Dendritic cell treated with granulocyte-macrophage colony-stimulating factor and Interleukin-4, amounts not matched to agents 40 ng/mL and 50 ng/mL, for 4 days (primary cell): Measurements from ENCODE around the gene LAG3.

Experiments used
- H3K27ac Mint-ChIP-seq: one replicate; pipeline ENCODE4 v1.8.0; 2022; ENCODE audit warnings: mild to moderate bottlenecking, mixed read lengths
- H3K27me3 Mint-ChIP-seq: one replicate; pipeline ENCODE4 v1.8.0; 2022; ENCODE audit warnings: mild to moderate bottlenecking, mixed read lengths
- H3K36me3 Mint-ChIP-seq: one replicate; pipeline ENCODE4 v1.8.0; 2022; ENCODE audit warnings: low read depth, mixed read lengths
- H3K4me1 Mint-ChIP-seq: one replicate; pipeline ENCODE4 v1.8.0; 2022; ENCODE audit warnings: low read depth, mixed read lengths
- H3K4me3 Mint-ChIP-seq: one replicate; pipeline ENCODE4 v1.8.0; 2022; ENCODE audit warnings: mild to moderate bottlenecking, moderate library complexity, mixed read lengths
- H3K9me3 Mint-ChIP-seq: one replicate; pipeline ENCODE4 v1.8.0; 2022; ENCODE audit warnings: mixed read lengths
- intact Hi-C: fragments of 100-400 bp; cut with micrococcal nuclease; formaldehyde crosslinking; loops from one replicate; pipeline ENCODE4 v1.15.0; 2022

Gene LAG3

GRCh38 chr12:6763380-6763779 lies 8.9 kb upstream of the LAG3 start:
- H3K27me3 Mint-ChIP-seq, result peaks cover 47% of the 10 kb centered on the region
- peaks cover 45% of the 10 kb centered on the region for H3K4me1 Mint-ChIP-seq
- no peak overlapping the region for H3K4me3 Mint-ChIP-seq
- H3K27ac Mint-ChIP-seq, result no peak overlapping the region
- no peaks in the 10 kb centered on the region for H3K9me3 Mint-ChIP-seq
- peaks cover 14% of the 10 kb centered on the region for H3K36me3 Mint-ChIP-seq
- intact Hi-C loops, result no loop called here

DNA sequence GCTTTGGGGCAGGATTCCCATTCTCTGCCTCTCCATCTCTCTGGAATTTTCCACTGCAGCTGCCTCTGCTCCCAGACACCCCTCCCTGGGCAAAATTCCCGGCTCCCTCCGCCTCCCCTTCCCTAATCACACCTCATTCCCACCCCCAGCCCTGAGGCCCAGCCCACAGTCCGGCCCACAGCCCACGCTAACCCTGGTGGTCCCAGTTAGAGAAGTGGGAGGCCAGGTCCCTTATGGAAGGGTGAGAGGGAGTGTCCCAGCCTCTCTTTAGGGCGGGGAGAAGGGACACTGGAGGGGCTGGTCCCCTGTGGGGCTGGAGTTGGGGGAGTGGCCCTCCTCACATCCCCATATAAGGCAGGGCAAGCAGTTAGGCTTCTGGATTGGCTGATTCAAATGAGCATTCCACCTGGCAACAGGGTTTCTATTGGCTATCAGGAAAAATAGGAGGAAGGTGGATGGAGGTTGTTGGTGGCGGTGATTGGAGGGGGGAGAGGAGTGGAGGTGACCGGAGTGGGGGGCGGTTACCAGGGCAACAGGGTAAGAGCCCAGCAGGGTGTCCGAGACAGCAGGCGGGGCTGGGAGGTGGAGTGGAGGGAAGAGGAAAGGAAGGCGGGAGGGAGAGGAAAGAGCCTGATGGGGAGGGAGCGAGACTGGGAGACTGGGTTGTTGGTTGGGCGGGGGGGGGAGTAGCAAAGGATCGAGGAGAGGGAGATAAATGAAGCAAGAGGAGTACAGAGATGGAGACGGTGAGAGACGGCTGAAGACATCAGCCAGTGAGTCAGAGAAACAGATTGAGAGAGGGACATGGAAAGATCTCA lies 8.1 kb upstream of the LAG3 start:
- Mint-ChIP-seq H3K36me3 (peaks cover 15% of the 10 kb centered on the region), H3K9me3 (no peaks in the 10 kb centered on the region), H3K4me3 (peak overlapping the region; percentile 57), H3K27me3 (peaks cover 52% of the 10 kb centered on the region), H3K4me1 (peaks cover 48% of the 10 kb centered on the region), H3K27ac (peak overlapping the region; percentile 16)
- intact Hi-C loops, result loop anchor here (1.0 kb wide), 1 partner anchor 10 kb away; no protein-coding TSS in a partner anchor

GRCh38 chr12:6765048-6765633 lies 7.2 kb upstream of the LAG3 start:
- Mint-ChIP-seq H3K4me3 (peak overlapping the region; percentile 14), H3K27me3 (peaks cover 53% of the 10 kb centered on the region), H3K27ac (peak overlapping the region; percentile 16), H3K36me3 (peaks cover 24% of the 10 kb centered on the region), H3K9me3 (no peaks in the 10 kb centered on the region), H3K4me1 (peaks cover 57% of the 10 kb centered on the region)
- intact Hi-C loops, result no loop called here

DNA sequence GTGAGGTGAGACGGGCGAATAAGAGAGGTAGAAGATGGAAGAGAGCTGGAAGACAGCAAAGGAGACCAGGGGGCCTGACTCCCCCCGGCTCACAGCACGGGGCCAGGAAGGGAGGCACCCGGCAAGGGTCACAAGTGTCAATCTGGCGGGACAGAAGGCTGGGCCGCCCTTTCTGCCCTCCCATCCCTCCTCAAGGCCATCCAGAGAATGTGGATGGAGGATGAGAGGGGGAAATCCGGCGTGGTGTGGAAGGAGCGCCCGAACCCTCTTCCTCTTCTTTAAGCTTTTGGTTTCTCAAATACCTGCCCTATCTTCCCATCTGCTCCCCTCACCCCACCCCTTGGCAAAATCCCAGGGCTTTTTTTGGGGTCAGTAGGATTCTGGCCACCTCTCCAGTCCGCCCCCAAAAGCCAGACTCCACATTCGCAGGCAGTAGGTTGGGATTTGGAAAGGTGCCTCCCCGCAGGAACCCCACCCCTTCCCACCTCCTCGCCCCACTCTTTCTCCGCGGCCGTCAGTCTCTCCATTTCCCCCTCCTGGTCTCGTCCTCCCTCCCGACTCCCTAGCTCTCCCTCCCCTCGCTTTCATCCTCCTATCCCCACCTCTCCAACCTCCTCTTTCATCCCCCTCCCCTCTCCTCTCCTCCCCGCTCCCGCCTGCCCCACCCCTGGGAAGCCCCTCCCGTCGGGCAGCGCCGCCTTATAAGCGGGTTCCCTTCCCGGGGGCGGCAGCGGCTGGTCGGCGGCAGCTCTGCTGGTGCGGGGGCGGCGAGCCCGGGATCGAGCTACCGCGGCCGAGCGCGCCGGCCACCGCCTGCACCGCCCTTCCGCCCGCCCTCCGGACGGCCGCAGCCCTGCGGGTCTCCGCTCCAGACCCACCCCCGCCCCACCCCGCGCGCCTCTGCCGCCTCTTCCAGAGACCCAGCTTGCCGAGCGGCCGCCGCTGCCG lies 6.4 kb upstream of the LAG3 start, which contains the start of gene PTMS:
TSS of gene PTMS (plus strand) at position 730 of the 948 bp plus-strand sequence. CDS start 343 bp downstream, outside the sequence.
- H3K36me3 Mint-ChIP-seq, result peaks cover 32% of the 10 kb centered on the region
- H3K27me3 Mint-ChIP-seq, result peaks cover 58% of the 10 kb centered on the region
- H3K27ac Mint-ChIP-seq, result peak within 1 kb of the TSS; percentile 87

DNA sequence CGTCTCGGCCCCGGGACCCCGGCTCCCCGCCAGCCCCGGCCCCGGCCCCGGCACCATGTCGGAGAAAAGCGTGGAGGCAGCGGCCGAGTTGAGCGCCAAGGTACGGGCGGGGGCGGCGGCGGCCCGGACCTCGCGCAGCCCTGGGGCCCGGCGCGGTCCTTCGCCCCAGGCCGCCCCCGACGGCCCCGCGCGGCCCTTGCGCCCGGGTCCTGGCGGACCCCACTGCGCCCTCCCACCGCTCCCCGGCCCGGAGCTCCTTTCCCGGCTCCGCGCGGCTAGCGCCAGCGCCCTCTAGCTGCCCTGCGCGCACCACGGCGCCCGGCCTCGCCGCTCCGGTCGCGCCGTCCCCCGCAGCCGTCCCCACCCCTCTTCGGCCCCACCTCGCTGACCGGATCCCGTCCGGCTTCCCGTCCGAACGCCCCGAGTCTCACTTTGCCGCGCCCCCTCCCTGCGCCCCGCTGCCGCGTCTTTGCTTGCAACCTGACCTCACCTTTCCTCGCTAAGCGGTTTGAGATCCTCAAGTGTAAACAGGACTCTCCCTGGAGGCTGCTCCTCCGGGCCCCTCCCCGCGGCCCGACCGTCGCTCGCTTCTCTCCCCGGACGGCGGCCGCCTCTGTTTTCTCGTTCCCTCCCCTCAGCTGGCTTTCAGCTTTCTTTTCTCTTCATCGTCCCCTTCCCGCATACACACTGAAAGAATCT lies 5.5 kb upstream of the LAG3 start:
- peak overlapping the region; percentile 87 for H3K27ac Mint-ChIP-seq
- H3K36me3 Mint-ChIP-seq, result peaks cover 35% of the 10 kb centered on the region
- no peaks in the 10 kb centered on the region for H3K9me3 Mint-ChIP-seq
- H3K27me3 Mint-ChIP-seq, result peaks cover 54% of the 10 kb centered on the region
- H3K4me3 Mint-ChIP-seq, result peak overlapping the region; percentile 89
- peaks cover 73% of the 10 kb centered on the region for H3K4me1 Mint-ChIP-seq
- intact Hi-C loops, result no loop called here

More for the DNA sequence above, 6.4 kb upstream of the LAG3 start, which contains the start of gene PTMS:
- H3K4me3 Mint-ChIP-seq, result peak within 1 kb of the TSS; percentile 89
- intact Hi-C loops, result no loop called here
- no peaks in the 10 kb centered on the region for H3K9me3 Mint-ChIP-seq
- H3K4me1 Mint-ChIP-seq, result peaks cover 65% of the 10 kb centered on the region

DNA sequence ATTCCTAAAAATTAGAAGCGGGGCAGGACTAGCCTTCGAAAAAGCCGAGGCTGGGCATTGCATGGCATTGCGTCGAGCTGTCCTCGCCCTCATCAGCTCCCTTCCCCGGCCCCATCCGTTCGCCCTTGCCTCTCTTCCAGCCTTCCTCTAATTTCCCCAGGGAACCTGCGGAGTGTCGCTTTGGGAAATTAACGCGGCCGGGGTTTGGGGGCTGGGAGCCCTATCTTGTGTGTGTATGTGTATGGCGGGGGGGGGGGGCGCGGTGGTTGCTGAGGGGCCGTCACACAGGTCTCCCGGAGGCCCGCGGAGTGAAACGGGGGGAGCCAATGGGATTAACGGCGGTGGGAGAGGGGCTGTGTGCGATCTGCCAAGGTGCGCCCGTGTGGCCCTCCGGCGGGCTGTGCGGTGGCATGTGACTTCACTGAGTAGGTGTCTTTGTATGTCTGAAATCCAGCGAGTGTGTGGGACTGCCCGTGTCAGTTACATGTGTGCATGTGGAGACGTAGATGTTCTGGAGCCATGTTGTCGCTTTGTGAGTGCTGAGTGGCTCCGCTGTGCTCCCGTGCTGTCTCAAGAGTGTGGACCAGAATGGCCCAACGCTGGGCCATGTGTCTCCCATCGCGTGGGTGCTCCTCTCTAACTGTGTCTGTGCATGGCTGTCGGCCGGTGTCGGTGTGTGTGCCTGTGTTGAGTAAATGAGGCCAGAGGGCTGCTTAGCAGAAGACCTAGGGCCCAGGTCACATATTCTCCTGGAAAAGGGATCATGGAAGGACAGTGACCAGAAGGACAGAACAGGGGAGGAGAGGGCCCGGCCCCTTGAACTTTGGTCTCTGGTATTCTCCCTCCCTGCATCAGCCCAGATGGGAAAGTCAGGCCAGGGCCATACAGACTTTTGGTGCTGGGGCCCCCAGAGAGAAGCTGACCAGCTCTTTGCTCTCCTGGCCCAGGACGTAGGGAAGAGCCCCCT lies 4.7 kb upstream of the LAG3 start:
- peaks cover 54% of the 10 kb centered on the region for H3K27me3 Mint-ChIP-seq
- H3K27ac Mint-ChIP-seq, result peak overlapping the region; percentile 87
- H3K9me3 Mint-ChIP-seq, result no peaks in the 10 kb centered on the region
- intact Hi-C loops, result no loop called here
- peak overlapping the region; percentile 89 for H3K4me3 Mint-ChIP-seq
- H3K36me3 Mint-ChIP-seq, result peaks cover 35% of the 10 kb centered on the region
- H3K4me1 Mint-ChIP-seq, result peaks cover 82% of the 10 kb centered on the region

GRCh38 chr12:6768437-6768914 lies 3.8 kb upstream of the LAG3 start:
- Mint-ChIP-seq H3K27me3 (peaks cover 63% of the 10 kb centered on the region), H3K27ac (peak overlapping the region; percentile 88), H3K36me3 (peaks cover 35% of the 10 kb centered on the region), H3K4me1 (peaks cover 90% of the 10 kb centered on the region), H3K9me3 (no peaks in the 10 kb centered on the region), H3K4me3 (peak overlapping the region; percentile 89)
- intact Hi-C loops, result no loop called here

DNA sequence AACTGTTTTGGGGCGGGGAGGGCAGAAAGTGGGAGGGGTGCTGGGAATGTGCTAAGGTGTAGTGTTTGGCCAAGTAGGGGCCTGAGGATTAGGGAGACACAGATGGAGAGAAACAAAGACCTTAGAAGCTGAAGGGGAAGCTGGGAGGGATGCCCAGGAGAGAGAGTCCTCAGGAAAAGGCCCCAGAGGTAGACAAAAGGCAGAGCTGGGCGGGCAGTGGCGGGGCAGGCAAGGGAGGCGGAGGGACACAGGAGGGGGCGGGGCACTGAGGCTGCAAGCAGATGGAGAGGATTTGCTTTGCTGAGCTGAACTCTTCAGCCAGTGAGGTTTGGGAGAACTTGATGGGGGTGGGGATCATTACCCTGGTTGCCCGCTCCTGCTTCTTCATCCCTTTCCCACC lies 3.3 kb upstream of the LAG3 start:
- H3K27me3 Mint-ChIP-seq, result peaks cover 66% of the 10 kb centered on the region
- H3K27ac Mint-ChIP-seq, result peak overlapping the region; percentile 88
- H3K9me3 Mint-ChIP-seq, result no peaks in the 10 kb centered on the region
- intact Hi-C loops, result no loop called here
- H3K4me1 Mint-ChIP-seq, result peaks cover 90% of the 10 kb centered on the region
- H3K36me3 Mint-ChIP-seq, result peaks cover 35% of the 10 kb centered on the region
- no peak overlapping the region for H3K4me3 Mint-ChIP-seq

DNA sequence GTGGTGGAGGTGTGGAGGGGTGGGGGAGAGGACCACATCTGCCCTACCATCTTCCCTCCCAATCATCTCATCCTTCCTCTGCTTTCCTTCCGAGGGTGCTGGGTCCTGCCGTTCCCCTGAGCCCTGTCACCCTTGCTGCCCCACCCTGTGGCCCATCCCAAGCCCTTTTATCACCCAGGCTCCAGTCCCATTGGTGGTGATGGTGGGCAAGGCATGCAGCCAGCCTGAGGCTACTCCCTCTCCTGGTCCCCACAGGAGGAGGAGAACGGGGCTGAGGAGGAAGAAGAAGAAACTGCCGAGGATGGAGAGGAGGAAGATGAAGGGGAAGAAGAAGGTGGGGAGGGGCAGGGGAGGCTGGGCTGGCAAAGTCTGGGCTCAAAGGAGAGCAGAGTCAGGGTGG lies 2.7 kb upstream of the LAG3 start:
- Mint-ChIP-seq H3K4me3 (peak overlapping the region; percentile 37), H3K27ac (peak overlapping the region; percentile 88), H3K27me3 (peaks cover 66% of the 10 kb centered on the region), H3K4me1 (peaks cover 90% of the 10 kb centered on the region), H3K36me3 (peaks cover 35% of the 10 kb centered on the region), H3K9me3 (no peaks in the 10 kb centered on the region)
- intact Hi-C loops, result no loop called here

- Mint-ChIP-seq H3K27ac (peak overlapping the region; percentile 88), H3K36me3 (peaks cover 35% of the 10 kb centered on the region), H3K4me1 (peaks cover 90% of the 10 kb centered on the region), H3K27me3 (peaks cover 69% of the 10 kb centered on the region), H3K4me3 (peak overlapping the region; percentile 37), H3K9me3 (no peaks in the 10 kb centered on the region)
- intact Hi-C loops, result no loop called here
Measured at GRCh38 chr12:6770094-6770493, 2.2 kb upstream of the LAG3 start.

GRCh38 chr12:6770600-6770999 lies 1.7 kb upstream of the LAG3 start:
- Mint-ChIP-seq H3K27me3 (peaks cover 70% of the 10 kb centered on the region), H3K4me1 (peaks cover 84% of the 10 kb centered on the region), H3K27ac (peak overlapping the region; percentile 88), H3K9me3 (no peaks in the 10 kb centered on the region), H3K4me3 (peak overlapping the region; percentile 60), H3K36me3 (peaks cover 35% of the 10 kb centered on the region)
- intact Hi-C loops, result no loop called here

DNA sequence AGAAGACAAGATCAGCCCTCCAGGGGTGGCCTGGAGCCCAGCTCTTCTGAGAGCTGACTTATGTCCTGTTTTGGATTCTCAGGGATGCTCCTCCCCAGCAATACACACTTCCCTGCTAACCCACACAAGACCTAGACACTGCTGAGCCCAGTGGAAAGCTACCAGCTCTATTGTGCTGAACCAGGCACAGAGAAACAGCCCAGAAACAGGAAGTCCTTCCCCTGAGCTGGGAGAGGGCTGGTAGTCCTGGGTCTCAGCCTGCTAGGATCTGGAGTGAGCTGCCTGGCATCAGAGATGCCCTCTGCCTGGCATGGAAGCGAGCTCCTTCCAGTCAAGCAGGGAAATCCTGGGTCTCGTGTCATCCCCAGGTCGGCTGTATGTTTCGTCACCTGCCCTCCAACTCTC lies 1.2 kb upstream of the LAG3 start:
- intact Hi-C loops, result no loop called here

More for the DNA sequence above, 1.2 kb upstream of the LAG3 start:
- Mint-ChIP-seq H3K9me3 (no peaks in the 10 kb centered on the region), H3K27me3 (peaks cover 74% of the 10 kb centered on the region), H3K4me1 (peaks cover 80% of the 10 kb centered on the region), H3K4me3 (peak overlapping the region; percentile 60), H3K36me3 (peaks cover 35% of the 10 kb centered on the region), H3K27ac (peak overlapping the region; percentile 88)
